Esophagus squamous epithelium (tissue), 4 donors: ENCODE data around the gene SLC27A2.

Experiments used
- POLR2A ChIP-seq, 4 donors: fragments of 450-650 bp; IDR thresholded peaks; one replicate each; pipeline ENCODE4 v1.6.1; 2017; ENCODE audit warnings: antibody characterized with exemption in 4 of 4, mild to moderate bottlenecking in 4 of 4, moderate library complexity in 3 of 4
- TF ChIP-seq, protein P1 (sequence below), 6 experiments: fragments of 450-650 bp in 4 of 6; fragments of 200-600 bp in 2 of 6; sonication (generic) in 2 of 6; IDR thresholded peaks; one replicate each; pipeline ENCODE4 v1.5.1; 2016 to 2019; ENCODE audit warnings: antibody characterized with exemption in 6 of 6, mild to moderate bottlenecking in 4 of 6, moderate library complexity in 4 of 6

DNA sequence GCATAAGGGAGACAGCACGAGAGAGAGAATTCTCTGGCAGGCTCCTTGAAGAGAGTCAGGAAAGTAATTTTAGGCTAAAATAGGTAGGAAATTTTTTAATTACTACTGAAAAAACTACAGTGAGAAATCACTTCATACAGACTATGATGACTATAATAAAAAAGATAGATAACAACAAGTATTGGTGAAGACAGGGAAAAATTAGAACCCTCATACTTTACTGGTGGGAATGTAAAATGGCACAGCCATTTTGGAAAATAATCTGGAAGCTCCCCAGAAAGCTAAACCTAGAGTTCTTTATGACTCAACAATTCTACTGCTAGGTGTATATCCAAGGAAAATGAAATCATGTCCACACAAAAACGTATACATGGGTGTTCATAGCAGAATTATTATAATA lies 85.6 kb downstream of the SLC27A2 start:
- TF ChIP-seq, protein P1, sequence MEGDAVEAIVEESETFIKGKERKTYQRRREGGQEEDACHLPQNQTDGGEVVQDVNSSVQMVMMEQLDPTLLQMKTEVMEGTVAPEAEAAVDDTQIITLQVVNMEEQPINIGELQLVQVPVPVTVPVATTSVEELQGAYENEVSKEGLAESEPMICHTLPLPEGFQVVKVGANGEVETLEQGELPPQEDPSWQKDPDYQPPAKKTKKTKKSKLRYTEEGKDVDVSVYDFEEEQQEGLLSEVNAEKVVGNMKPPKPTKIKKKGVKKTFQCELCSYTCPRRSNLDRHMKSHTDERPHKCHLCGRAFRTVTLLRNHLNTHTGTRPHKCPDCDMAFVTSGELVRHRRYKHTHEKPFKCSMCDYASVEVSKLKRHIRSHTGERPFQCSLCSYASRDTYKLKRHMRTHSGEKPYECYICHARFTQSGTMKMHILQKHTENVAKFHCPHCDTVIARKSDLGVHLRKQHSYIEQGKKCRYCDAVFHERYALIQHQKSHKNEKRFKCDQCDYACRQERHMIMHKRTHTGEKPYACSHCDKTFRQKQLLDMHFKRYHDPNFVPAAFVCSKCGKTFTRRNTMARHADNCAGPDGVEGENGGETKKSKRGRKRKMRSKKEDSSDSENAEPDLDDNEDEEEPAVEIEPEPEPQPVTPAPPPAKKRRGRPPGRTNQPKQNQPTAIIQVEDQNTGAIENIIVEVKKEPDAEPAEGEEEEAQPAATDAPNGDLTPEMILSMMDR (IDR thresholded peaks at IDR 0.05): no peak
- TF ChIP-seq POLR2A (IDR thresholded peaks at IDR 0.05): no peak
